ENCODE measurements around the gene SMC6.

SMC6 gene

GRCh38 chr2:17753803-17754663 lies at the start of gene SMC6, which contains the start of gene GEN1:
Gene SMC6, minus strand, starts transcription at chr2:17753810. Its CDS starts 7,864 bp downstream, at chr2:17745946.
Gene GEN1, plus strand, starts transcription at chr2:17754138. Its CDS starts 5,806 bp downstream, at chr2:17759944.
- peak; percentile 88 for DNase-seq (ENCODE audit: low read depth in 2 of 2)

GRCh38 chr2:17800693-17801458 lies 47.3 kb upstream of the SMC6 start:
- no peak for DNase-seq (ENCODE audit: low read depth in 2 of 2)

- DNase-seq (ENCODE audit: low read depth in 2 of 2) = no peak
These were observed 46.6 kb upstream of the SMC6 start for GRCh38 chr2:17800219-17800618.

GRCh38 chr2:17799301-17800120 lies 45.9 kb upstream of the SMC6 start:
- DNase-seq (ENCODE audit: low read depth in 2 of 2) = no peak

- no peak for DNase-seq (ENCODE audit: low read depth in 2 of 2)
These were observed 44.7 kb upstream of the SMC6 start for GRCh38 chr2:17798338-17798737.

- no peak for DNase-seq (ENCODE audit: low read depth in 2 of 2)
These were observed 41.7 kb upstream of the SMC6 start for GRCh38 chr2:17795309-17795708.

GRCh38 chr2:17793803-17794354 lies 40.3 kb upstream of the SMC6 start:
- DNase-seq (ENCODE audit: low read depth in 2 of 2) = no peak

GRCh38 chr2:17793296-17793695 lies 39.7 kb upstream of the SMC6 start:
- no peak for DNase-seq (ENCODE audit: low read depth in 2 of 2)

- DNase-seq (ENCODE audit: low read depth in 2 of 2) = no peak
These were observed 38.9 kb upstream of the SMC6 start for GRCh38 chr2:17792515-17792914.

- DNase-seq (ENCODE audit: low read depth in 2 of 2) = no peak
These were observed 38.2 kb upstream of the SMC6 start for GRCh38 chr2:17791817-17792130.

GRCh38 chr2:17791121-17791816 lies 37.7 kb upstream of the SMC6 start:
- DNase-seq (ENCODE audit: low read depth in 2 of 2) = no peak

GRCh38 chr2:17790536-17790935 lies 36.9 kb upstream of the SMC6 start:
- no peak for DNase-seq (ENCODE audit: low read depth in 2 of 2)

- DNase-seq (ENCODE audit: low read depth in 2 of 2) = no peak
These were observed 35.2 kb upstream of the SMC6 start for GRCh38 chr2:17788773-17789172.

- no peak for DNase-seq (ENCODE audit: low read depth in 2 of 2)
These were observed 33.1 kb upstream of the SMC6 start for GRCh38 chr2:17786727-17787126.

GRCh38 chr2:17781482-17781881 lies 27.9 kb upstream of the SMC6 start:
- DNase-seq (ENCODE audit: low read depth in 2 of 2) = no peak

- DNase-seq (ENCODE audit: low read depth in 2 of 2) = no peak
These were observed 26.9 kb upstream of the SMC6 start for GRCh38 chr2:17780546-17780945.

- no peak for DNase-seq (ENCODE audit: low read depth in 2 of 2)
These were observed 18.9 kb upstream of the SMC6 start for GRCh38 chr2:17772532-17772931.

- no peak for DNase-seq (ENCODE audit: low read depth in 2 of 2)
These were observed 18.3 kb upstream of the SMC6 start for GRCh38 chr2:17771956-17772355.

GRCh38 chr2:17768894-17769293 lies 15.3 kb upstream of the SMC6 start:
- DNase-seq (ENCODE audit: low read depth in 2 of 2) = no peak

- DNase-seq (ENCODE audit: low read depth in 2 of 2) = no peak
These were observed 11.8 kb upstream of the SMC6 start for GRCh38 chr2:17765398-17765797.

- no peak for DNase-seq (ENCODE audit: low read depth in 2 of 2)
These were observed 10.2 kb upstream of the SMC6 start for GRCh38 chr2:17763641-17764333.

Data from stimulated activated CD8-positive, alpha-beta memory T cell treated with anti-CD3 and anti-CD28 coated beads, Interleukin-15, amount 100 ng/mL, for 48 hours (primary cell).